ENCODE results near the gene PLEKHA8.

DNA sequence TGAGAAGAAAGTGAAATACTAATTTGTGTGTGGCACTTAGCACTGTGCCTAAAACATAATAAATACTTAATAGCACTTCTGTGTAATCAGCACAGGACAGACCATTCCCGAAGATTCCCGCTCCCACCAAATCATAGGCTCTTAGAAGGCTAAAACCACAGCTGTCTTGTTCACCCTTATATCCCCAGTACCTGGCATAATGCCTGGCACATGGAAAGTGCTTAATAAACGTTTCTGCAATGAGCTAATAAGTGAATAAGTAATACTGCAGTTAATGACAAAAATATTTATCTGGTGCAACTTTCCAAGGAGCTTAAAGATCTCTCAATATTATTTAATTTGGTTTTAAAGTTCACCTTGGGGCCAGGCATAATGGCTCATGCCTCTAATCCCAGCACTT, 149.8 kb downstream of the PLEKHA8 start:
- TF ChIP-seq, protein P1, sequence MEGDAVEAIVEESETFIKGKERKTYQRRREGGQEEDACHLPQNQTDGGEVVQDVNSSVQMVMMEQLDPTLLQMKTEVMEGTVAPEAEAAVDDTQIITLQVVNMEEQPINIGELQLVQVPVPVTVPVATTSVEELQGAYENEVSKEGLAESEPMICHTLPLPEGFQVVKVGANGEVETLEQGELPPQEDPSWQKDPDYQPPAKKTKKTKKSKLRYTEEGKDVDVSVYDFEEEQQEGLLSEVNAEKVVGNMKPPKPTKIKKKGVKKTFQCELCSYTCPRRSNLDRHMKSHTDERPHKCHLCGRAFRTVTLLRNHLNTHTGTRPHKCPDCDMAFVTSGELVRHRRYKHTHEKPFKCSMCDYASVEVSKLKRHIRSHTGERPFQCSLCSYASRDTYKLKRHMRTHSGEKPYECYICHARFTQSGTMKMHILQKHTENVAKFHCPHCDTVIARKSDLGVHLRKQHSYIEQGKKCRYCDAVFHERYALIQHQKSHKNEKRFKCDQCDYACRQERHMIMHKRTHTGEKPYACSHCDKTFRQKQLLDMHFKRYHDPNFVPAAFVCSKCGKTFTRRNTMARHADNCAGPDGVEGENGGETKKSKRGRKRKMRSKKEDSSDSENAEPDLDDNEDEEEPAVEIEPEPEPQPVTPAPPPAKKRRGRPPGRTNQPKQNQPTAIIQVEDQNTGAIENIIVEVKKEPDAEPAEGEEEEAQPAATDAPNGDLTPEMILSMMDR (IDR thresholded peaks at IDR 0.05; ENCODE audit: low read length): no peak
- TF ChIP-seq EZH2 (optimal IDR thresholded peaks at IDR 0.05; ENCODE audit: low read depth, low read length): no peak
